Measurements from ENCODE around the gene ELMO3. TPM values are rescaled to one million over a fixed set of nuclear protein-coding genes. Genes with fewer than 3 reads are reported as not detected.

ELMO3 gene
- total and polyA plus RNA-seq, 2 of the 13 experiments (the other 11 are each of a cell fraction or from before 2014, with no cell fraction given): 2.6 to 4.0 TPM

DNA sequence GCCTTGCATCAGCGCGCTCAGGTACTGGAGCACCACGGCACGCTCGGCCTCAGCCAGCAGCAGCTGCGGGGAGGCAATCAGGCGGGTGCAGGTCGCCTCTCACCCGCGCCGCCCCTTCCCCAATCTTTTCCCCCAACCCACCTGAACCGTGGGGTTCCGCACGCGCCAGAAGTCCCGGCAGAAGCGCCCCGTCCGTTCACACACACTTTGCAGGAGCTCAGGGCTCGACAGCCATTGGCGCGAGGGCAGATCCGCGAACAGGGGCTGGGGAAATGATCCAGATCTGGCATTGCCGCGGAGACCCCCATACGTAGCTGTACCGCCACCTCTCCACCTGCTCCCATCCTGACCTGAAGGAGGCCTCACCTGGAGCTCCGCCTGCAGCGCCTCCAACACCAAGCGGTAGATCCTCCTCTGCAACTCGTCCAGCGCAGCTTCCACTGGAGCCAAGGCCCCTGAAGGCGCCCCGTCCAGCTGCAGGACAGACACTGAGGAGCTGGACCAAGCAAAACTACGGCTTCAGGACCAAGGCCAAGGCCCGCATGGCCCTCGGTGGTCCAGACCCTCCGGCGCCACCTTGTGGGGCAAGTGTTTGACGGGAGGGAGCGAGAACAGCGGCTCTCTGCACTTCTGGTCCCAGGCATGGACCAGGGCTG, 13.8 kb upstream of the ELMO3 start (continued):
- peak; percentile 90; the same call in 1 of the 2 replicates for TF ChIP-seq REPIN1 (CRISPR knock-in tag; IDR thresholded peaks at IDR 0.05; ENCODE audit: borderline replicate concordance, low read depth)
- TF ChIP-seq ZFP36L2 (CRISPR knock-in tag; IDR thresholded peaks at IDR 0.05): peak; percentile 96
- no peak; the same call in 1 of the 2 replicates for TF ChIP-seq IRX3 (CRISPR knock-in tag; IDR thresholded peaks at IDR 0.05; ENCODE audit: borderline replicate concordance, low read depth)
- no peak for TF ChIP-seq NR2F2 (IDR thresholded peaks at IDR 0.05; ENCODE audit: borderline replicate concordance, low read depth)
- peak; percentile 87; the same call in 1 of the 2 replicates for TF ChIP-seq FOXC1 (CRISPR knock-in tag; IDR thresholded peaks at IDR 0.05; ENCODE audit: borderline replicate concordance)
- no peak for TF ChIP-seq NFE2 (CRISPR knock-in tag; IDR thresholded peaks at IDR 0.05)
- TF ChIP-seq ZNF768 (CRISPR knock-in tag; IDR thresholded peaks at IDR 0.05): peak; percentile 90
- TF ChIP-seq DNMT1 (CRISPR knock-in tag; IDR thresholded peaks at IDR 0.05): peak; percentile 77; the same call in 1 of the 2 replicates
- TF ChIP-seq, protein P1, sequence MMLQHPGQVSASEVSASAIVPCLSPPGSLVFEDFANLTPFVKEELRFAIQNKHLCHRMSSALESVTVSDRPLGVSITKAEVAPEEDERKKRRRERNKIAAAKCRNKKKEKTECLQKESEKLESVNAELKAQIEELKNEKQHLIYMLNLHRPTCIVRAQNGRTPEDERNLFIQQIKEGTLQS (CRISPR knock-in tag; IDR thresholded peaks at IDR 0.05): peak; percentile 77
- peak; percentile 72; the same call in 1 of the 2 replicates for TF ChIP-seq GPN1 (CRISPR knock-in tag; IDR thresholded peaks at IDR 0.05; ENCODE audit: borderline replicate concordance)
- TF ChIP-seq ZNF670 (CRISPR knock-in tag; IDR thresholded peaks at IDR 0.05; ENCODE audit: borderline replicate concordance): peak; percentile 90; the same call in 1 of the 2 replicates
- peak; percentile 95; the same call in 1 of the 2 replicates for TF ChIP-seq ZNF724P (CRISPR knock-in tag; IDR thresholded peaks at IDR 0.05; ENCODE audit: borderline replicate concordance)
- TF ChIP-seq, protein P2, sequence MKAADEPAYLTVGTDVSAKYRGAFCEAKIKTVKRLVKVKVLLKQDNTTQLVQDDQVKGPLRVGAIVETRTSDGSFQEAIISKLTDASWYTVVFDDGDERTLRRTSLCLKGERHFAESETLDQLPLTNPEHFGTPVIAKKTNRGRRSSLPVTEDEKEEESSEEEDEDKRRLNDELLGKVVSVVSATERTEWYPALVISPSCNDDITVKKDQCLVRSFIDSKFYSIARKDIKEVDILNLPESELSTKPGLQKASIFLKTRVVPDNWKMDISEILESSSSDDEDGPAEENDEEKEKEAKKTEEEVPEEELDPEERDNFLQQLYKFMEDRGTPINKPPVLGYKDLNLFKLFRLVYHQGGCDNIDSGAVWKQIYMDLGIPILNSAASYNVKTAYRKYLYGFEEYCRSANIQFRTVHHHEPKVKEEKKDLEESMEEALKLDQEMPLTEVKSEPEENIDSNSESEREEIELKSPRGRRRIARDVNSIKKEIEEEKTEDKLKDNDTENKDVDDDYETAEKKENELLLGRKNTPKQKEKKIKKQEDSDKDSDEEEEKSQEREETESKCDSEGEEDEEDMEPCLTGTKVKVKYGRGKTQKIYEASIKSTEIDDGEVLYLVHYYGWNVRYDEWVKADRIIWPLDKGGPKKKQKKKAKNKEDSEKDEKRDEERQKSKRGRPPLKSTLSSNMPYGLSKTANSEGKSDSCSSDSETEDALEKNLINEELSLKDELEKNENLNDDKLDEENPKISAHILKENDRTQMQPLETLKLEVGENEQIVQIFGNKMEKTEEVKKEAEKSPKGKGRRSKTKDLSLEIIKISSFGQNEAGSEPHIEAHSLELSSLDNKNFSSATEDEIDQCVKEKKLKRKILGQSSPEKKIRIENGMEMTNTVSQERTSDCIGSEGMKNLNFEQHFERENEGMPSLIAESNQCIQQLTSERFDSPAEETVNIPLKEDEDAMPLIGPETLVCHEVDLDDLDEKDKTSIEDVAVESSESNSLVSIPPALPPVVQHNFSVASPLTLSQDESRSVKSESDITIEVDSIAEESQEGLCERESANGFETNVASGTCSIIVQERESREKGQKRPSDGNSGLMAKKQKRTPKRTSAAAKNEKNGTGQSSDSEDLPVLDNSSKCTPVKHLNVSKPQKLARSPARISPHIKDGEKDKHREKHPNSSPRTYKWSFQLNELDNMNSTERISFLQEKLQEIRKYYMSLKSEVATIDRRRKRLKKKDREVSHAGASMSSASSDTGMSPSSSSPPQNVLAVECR (CRISPR knock-in tag; IDR thresholded peaks at IDR 0.05; ENCODE audit: borderline replicate concordance): peak; percentile 95
- peak; percentile 90 for TF ChIP-seq TAF15 (IDR thresholded peaks at IDR 0.05; ENCODE audit: low read depth, low read length, poor library complexity, severe bottlenecking)
- peak; percentile 80; the same call in 1 of the 2 replicates for TF ChIP-seq SMC3 (IDR thresholded peaks at IDR 0.05; ENCODE audit: low read length)
- TF ChIP-seq ZMAT3 (CRISPR knock-in tag; conservative IDR thresholded peaks at IDR 0.05): peak; percentile 96
- TF ChIP-seq FOXK2 (IDR thresholded peaks at IDR 0.05): no peak
- no peak; the same call in 1 of the 2 replicates for TF ChIP-seq ZNF33A (CRISPR knock-in tag; IDR thresholded peaks at IDR 0.05; ENCODE audit: borderline replicate concordance)
- TF ChIP-seq ZNF256 (CRISPR knock-in tag; conservative IDR thresholded peaks at IDR 0.05): peak; percentile 90; the same call in 1 of the 2 replicates
- peak; percentile 95; the same call in 1 of the 2 replicates for TF ChIP-seq CBX5 (CRISPR knock-in tag; IDR thresholded peaks at IDR 0.05; ENCODE audit: borderline replicate concordance)
- TF ChIP-seq, protein P3, sequence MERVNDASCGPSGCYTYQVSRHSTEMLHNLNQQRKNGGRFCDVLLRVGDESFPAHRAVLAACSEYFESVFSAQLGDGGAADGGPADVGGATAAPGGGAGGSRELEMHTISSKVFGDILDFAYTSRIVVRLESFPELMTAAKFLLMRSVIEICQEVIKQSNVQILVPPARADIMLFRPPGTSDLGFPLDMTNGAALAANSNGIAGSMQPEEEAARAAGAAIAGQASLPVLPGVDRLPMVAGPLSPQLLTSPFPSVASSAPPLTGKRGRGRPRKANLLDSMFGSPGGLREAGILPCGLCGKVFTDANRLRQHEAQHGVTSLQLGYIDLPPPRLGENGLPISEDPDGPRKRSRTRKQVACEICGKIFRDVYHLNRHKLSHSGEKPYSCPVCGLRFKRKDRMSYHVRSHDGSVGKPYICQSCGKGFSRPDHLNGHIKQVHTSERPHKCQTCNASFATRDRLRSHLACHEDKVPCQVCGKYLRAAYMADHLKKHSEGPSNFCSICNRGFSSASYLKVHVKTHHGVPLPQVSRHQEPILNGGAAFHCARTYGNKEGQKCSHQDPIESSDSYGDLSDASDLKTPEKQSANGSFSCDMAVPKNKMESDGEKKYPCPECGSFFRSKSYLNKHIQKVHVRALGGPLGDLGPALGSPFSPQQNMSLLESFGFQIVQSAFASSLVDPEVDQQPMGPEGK (CRISPR knock-in tag; IDR thresholded peaks at IDR 0.05): peak; percentile 85
- TF ChIP-seq, protein P4, sequence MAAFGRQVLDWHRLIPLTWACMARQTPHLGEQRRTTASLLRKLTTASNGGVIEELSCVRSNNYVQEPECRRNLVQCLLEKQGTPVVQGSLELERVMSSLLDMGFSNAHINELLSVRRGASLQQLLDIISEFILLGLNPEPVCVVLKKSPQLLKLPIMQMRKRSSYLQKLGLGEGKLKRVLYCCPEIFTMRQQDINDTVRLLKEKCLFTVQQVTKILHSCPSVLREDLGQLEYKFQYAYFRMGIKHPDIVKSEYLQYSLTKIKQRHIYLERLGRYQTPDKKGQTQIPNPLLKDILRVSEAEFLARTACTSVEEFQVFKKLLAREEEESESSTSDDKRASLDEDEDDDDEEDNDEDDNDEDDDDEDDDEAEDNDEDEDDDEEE (CRISPR knock-in tag; IDR thresholded peaks at IDR 0.05): 0 out of 2 replicates have a peak, but pooled peaks have one; percentile 81

Data from HepG2 (cell line).